ENCODE results near the gene PPM1E.

The PPM1E gene

DNA sequence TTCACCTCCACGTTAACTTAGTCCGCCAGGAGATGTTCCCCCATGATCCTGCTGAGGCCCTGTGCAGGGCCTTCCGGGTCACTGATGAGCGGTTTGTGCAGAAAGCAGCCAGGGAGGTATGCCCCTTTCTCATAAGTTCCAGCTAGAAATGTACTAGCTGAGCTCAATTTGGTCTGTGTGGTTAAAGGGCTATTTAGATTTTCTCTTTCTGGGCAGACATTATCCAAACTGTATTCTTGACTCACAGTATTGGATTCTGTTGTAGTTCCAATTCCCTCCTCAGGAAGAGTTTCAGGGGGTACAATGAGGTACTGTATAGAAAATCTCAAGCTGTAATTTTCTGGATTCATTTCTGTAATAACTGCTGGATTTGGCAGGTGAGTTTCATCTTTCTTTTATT lies 214.0 kb downstream of the PPM1E start:
- H3K27ac ChIP-seq, result no peak overlapping the region
- TF ChIP-seq ZFX (IDR thresholded peaks at IDR 0.05; ENCODE audit: borderline replicate concordance), result no peak
- TF ChIP-seq, protein P1, sequence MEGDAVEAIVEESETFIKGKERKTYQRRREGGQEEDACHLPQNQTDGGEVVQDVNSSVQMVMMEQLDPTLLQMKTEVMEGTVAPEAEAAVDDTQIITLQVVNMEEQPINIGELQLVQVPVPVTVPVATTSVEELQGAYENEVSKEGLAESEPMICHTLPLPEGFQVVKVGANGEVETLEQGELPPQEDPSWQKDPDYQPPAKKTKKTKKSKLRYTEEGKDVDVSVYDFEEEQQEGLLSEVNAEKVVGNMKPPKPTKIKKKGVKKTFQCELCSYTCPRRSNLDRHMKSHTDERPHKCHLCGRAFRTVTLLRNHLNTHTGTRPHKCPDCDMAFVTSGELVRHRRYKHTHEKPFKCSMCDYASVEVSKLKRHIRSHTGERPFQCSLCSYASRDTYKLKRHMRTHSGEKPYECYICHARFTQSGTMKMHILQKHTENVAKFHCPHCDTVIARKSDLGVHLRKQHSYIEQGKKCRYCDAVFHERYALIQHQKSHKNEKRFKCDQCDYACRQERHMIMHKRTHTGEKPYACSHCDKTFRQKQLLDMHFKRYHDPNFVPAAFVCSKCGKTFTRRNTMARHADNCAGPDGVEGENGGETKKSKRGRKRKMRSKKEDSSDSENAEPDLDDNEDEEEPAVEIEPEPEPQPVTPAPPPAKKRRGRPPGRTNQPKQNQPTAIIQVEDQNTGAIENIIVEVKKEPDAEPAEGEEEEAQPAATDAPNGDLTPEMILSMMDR (IDR thresholded peaks at IDR 0.05), result no peak

DNA sequence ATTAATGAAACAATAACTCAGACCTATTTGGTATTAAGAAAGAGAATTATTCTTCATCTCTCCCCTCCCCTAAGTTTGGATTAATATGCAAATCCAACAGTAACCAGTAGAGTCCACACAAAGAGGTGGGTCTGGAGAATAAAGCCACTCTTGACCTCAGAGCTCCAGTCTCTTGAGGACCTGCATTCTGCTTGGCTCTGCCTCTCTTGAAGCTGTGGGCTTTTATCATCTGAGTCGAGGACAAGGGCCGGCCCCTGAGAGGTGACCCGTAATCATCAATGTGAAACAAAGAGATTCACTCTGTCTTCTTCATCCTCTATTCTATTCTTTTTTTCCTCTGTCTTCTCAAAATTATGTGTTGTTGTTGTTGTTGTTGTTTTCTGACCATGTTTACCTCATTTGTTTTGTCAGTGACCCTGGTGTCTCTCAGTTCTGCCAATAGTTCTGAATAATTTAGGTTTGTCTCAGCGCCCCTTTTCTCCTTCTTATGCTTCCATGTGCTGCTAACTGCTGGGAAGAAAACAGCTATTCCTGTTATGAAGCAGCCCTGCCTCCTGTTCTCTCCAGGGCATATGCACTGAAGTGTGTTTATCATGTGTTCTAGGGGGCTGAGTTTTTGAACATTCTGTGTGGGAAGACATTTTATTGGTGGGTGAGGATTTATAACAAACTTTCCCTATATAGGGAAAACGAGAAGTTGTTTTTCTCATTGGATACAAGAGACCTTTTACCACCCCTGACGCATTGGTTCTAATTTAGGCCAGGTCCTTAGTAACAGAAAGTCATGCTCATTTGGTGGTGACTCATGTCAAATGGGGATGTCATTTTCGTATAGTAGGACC lies 215.2 kb downstream of the PPM1E start:
- TF ChIP-seq ZFX (IDR thresholded peaks at IDR 0.05; ENCODE audit: borderline replicate concordance), result no peak
- TF ChIP-seq, protein P1 (IDR thresholded peaks at IDR 0.05), result no peak
- H3K27ac ChIP-seq, result no peak overlapping the region

GRCh38 chr17:58974354-58974753 lies 218.7 kb downstream of the PPM1E start:
- H3K27ac ChIP-seq, result no peak overlapping the region
- no peak for TF ChIP-seq ZFX (IDR thresholded peaks at IDR 0.05; ENCODE audit: borderline replicate concordance)
- TF ChIP-seq, protein P1 (IDR thresholded peaks at IDR 0.05), result no peak

DNA sequence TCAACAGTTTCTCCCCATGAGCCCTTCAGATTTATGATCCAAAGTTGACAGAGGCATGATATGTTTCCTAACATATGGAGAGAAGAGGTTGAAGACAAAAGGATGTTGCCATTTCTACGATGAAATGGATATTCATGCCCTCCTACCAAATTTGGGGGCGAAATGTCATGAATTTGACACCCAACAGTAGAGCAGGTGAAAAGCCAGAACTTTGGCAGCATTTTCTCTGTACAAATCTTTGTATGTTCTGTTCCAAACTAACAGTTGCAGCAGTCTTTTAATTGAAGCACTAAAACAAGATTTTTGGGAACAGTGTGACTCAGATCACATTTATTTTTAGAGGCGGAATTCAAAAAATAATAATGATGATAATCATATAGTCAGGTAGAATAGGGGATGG lies 220.9 kb downstream of the PPM1E start:
- TF ChIP-seq, protein P1 (IDR thresholded peaks at IDR 0.05), result no peak
- TF ChIP-seq ZFX (IDR thresholded peaks at IDR 0.05; ENCODE audit: borderline replicate concordance), result no peak
- no peak overlapping the region for H3K27ac ChIP-seq

DNA sequence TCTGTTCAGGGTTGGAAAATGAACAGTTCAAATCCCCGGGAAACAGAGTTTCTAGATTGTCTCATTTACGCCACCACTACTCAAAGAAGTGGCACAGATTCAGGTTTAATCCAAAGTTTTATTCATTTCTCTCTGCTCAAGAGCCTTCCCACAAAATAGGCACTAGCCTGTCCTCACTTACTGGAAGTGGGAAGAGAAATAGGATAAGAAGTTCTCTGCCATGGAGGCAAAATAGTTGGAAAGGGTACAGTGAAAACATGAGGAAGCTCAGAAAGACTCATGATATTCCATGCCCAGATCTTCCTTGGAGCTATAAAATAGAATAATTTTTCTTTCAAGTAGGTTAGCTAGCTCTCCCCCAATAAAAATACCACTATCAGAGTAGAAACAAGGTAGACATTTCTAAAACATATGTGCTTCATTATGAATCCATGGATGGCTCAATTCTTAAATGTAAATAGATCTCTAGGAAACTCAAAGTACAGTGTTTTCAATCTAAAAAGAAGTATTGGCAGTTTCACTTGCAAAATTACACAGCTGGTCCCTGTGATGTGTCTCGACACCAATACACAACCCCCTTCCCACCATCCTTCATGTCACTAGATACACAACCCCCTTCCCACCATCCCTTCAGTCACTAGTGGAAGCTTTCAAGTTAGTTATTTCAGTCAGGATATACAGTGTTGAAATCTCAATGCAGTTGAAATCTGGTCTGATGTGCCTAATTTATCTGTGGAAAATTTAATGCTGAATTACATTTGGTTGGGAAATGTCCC lies 225.2 kb downstream of the PPM1E start:
- H3K27ac ChIP-seq, result no peak overlapping the region
- TF ChIP-seq, protein P1 (IDR thresholded peaks at IDR 0.05), result no peak
- no peak for TF ChIP-seq ZFX (IDR thresholded peaks at IDR 0.05; ENCODE audit: borderline replicate concordance)

DNA sequence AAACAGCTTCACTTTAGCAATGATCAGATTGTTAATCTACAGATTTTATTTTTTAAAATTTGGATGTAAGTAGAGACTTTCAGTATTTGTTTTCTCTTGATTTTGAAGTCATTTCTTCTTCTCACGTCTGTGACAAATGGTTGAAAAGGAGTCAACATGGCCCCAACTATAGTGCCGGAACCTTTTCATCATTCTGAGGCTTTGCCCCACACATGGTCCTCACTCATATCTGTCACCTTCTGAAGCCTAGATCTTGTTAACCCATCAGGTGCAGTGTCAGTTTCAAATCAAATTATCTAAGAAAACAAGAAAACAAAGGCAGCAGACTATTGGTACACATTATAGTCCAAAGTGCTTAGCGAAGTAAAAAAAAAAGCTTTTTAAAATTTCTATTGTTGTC lies 227.0 kb downstream of the PPM1E start:
- no peak for TF ChIP-seq ZFX (IDR thresholded peaks at IDR 0.05; ENCODE audit: borderline replicate concordance)
- TF ChIP-seq, protein P1 (IDR thresholded peaks at IDR 0.05), result no peak
- H3K27ac ChIP-seq, result no peak overlapping the region

- no peak for TF ChIP-seq ZFX (IDR thresholded peaks at IDR 0.05; ENCODE audit: borderline replicate concordance)
- TF ChIP-seq, protein P1 (IDR thresholded peaks at IDR 0.05), result no peak
- H3K27ac ChIP-seq, result no peak overlapping the region
Measured at GRCh38 chr17:58985367-58985766, 229.7 kb downstream of the PPM1E start.

All from 22Rv1 (cell line).